D721Med (cell line): ENCODE measurements around the gene FOXC1.

Experiments used
- DNase-seq: peaks from one replicate; pipeline ENCODE4 v3.0.0; 2011; ENCODE audit warnings: low spot score; ENCODE audit not compliant: insufficient read length
- FAIRE-seq: peaks from 2 replicates; lab custom pipeline; 2011; peaks lifted over from hg19 to GRCh38; lab: Jason Lieb, UNC
- CTCF ChIP-seq: IDR thresholded peaks from 2 replicates; pipeline ENCODE4 v1.5.1; 2012; ENCODE audit warnings: mild to moderate bottlenecking, control low read depth; ENCODE audit not compliant: insufficient read depth; ENCODE audit errors: missing control alignments

FOXC1 gene

GRCh38 chr6:1584996-1585668, 24.6 kb upstream of the FOXC1 start:
- FAIRE-seq (no peak), DNase-seq (no peak)
- TF ChIP-seq CTCF: no peak

GRCh38 chr6:1585669-1586049, 24.1 kb upstream of the FOXC1 start:
- FAIRE-seq (no peak), DNase-seq (no peak)
- no peak for TF ChIP-seq CTCF

- DNase-seq: no peak
- no peak for FAIRE-seq
- TF ChIP-seq CTCF: no peak
Observed at GRCh38 chr6:1586256-1586655, 23.5 kb upstream of the FOXC1 start.

GRCh38 chr6:1586861-1587450, 22.8 kb upstream of the FOXC1 start:
- FAIRE-seq (no peak), DNase-seq (no peak)
- TF ChIP-seq CTCF: no peak

- no peak for TF ChIP-seq CTCF
- DNase-seq (no peak), FAIRE-seq (no peak)
Observed at GRCh38 chr6:1587546-1587945, 22.2 kb upstream of the FOXC1 start.

GRCh38 chr6:1587977-1588376, 21.7 kb upstream of the FOXC1 start:
- FAIRE-seq: no peak
- no peak for TF ChIP-seq CTCF
- no peak for DNase-seq

GRCh38 chr6:1589208-1589607, 20.5 kb upstream of the FOXC1 start:
- FAIRE-seq (no peak), DNase-seq (no peak)
- TF ChIP-seq CTCF: no peak
